GM12878 (cell line): ENCODE data around the gene SLC38A5. TPM values are rescaled to one million over a fixed set of nuclear protein-coding genes. Genes with fewer than 3 reads are reported as not detected.

Experiments
- ATAC-seq: fragments of 200-7000 bp; cut with Tn5 transposase; 3 replicates; pipeline ENCODE4 v1.9.1; 2020; ENCODE audit warnings: mild to moderate bottlenecking, moderate library complexity
- BruUV-seq: library from RNA; stranded (reverse); fragments of 400-500 nt; replicated peaks from 2 replicates; lab custom pipeline; 2021; lab: Mats Ljungman, UMichigan
- CTCF ChIA-PET: fragments of 300-600 bp; sonication (Branson Sonifier 250); formaldehyde crosslinking; extraction: SDS; loops from one replicate; lab custom pipeline; 2021; ENCODE audit warnings: inconsistent platforms; lab: Yijun Ruan, JAX
- POLR2A ChIA-PET: fragments of 350-600 bp; formaldehyde crosslinking; extraction: SDS; loops from one replicate; lab custom pipeline; 2021; ENCODE audit warnings: inconsistent platforms; lab: Charles Lee
- RAD21 ChIA-PET: fragments of 300-600 bp; sonication (Branson Sonifier 250); formaldehyde crosslinking; loops from one replicate; lab custom pipeline; 2023; ENCODE audit warnings: antibody characterized with exemption; ENCODE audit not compliant: unreplicated experiment; lab: Charles Lee
- SMC1A ChIA-PET: fragments of 300-600 bp; sonication (Branson Sonifier 250); formaldehyde crosslinking; loops from one replicate; lab custom pipeline; 2023; ENCODE audit not compliant: unreplicated experiment, uncharacterized antibody; lab: Charles Lee
- DNase-seq: peaks from one replicate; pipeline ENCODE4 v3.0.0-alpha.2; 2011; ENCODE audit warnings: low read depth, low spot score
- FAIRE-seq: peaks from 3 replicates; lab custom pipeline; 2011; peaks lifted over from hg19 to GRCh38; lab: Jason Lieb, UNC
- H2AFZ ChIP-seq: 2 replicates; pipeline ENCODE4 v1.6.0; 2011; ENCODE audit warnings: low read depth, low read length, control low read depth; ENCODE audit not compliant: control insufficient read depth
- H3K27ac ChIP-seq: 2 replicates; pipeline ENCODE4 v1.5.1; 2011; ENCODE audit warnings: control low read depth; ENCODE audit not compliant: control insufficient read depth, insufficient read depth
- H3K27me3 ChIP-seq, 2 experiments: replicated peaks in 1 of 2; 2 replicates each; pipeline versions ENCODE4 v1.6.0 to v1.6.1; 2011; ENCODE audit warnings: low read length in 1 of 2; ENCODE audit not compliant: control insufficient read depth in 2 of 2, insufficient read depth in 2 of 2
- H3K36me3 ChIP-seq, 2 experiments: 2 replicates each; pipeline ENCODE4 v1.5.1; 2011; ENCODE audit warnings: low read length in 1 of 2; ENCODE audit not compliant: control insufficient read depth in 2 of 2, insufficient read depth in 2 of 2
- H3K4me1 ChIP-seq: 2 replicates; pipeline ENCODE4 v1.6.1; 2011; ENCODE audit warnings: mild to moderate bottlenecking, low read length, moderate library complexity, mixed read lengths; ENCODE audit not compliant: control insufficient read depth, insufficient read depth
- H3K4me2 ChIP-seq: 2 replicates; pipeline ENCODE4 v1.6.0; 2011; ENCODE audit warnings: control low read depth; ENCODE audit not compliant: control insufficient read depth, insufficient read depth
- H3K4me3 ChIP-seq: fragments of 200-600 bp; sonication (generic); 2 replicates; pipeline ENCODE4 v1.5.1; 2016
- H3K79me2 ChIP-seq: 2 replicates; pipeline ENCODE4 v1.6.0; 2011; ENCODE audit warnings: low read length; ENCODE audit not compliant: control insufficient read depth, insufficient read depth
- H3K9ac ChIP-seq: 2 replicates; pipeline ENCODE4 v1.8.0; 2011; ENCODE audit warnings: low read length, control low read depth, mixed read lengths; ENCODE audit not compliant: control insufficient read depth, insufficient read depth
- H3K9me3 ChIP-seq: replicated peaks from 3 replicates; pipeline ENCODE4 v1.5.1; 2011; ENCODE audit warnings: mild to moderate bottlenecking, low read length; ENCODE audit not compliant: control insufficient read depth, insufficient read depth
- H4K20me1 ChIP-seq: 2 replicates; pipeline ENCODE4 v1.6.0; 2011; ENCODE audit not compliant: control insufficient read depth, insufficient read depth
- BHLHE40 ChIP-seq, 2 experiments: fragments of 450-650 bp in 1 of 2; IDR thresholded peaks; 2 replicates each; pipeline ENCODE4 v1.6.1; 2011 to 2017; ENCODE audit warnings: low read depth in 2 of 2, borderline replicate concordance in 1 of 2, improper control_type of control experiment in 1 of 2, low read length in 1 of 2, mild to moderate bottlenecking in 1 of 2
- EED ChIP-seq: sonication (generic); IDR thresholded peaks from 2 replicates; pipeline ENCODE4 v1.6.1; 2016; ENCODE audit warnings: antibody characterized with exemption, low read depth
- GABPA ChIP-seq: IDR thresholded peaks from 2 replicates; pipeline ENCODE4 v1.6.1; 2014; ENCODE audit warnings: antibody characterized with exemption, low read depth, mild to moderate bottlenecking, inconsistent platforms
- IRF4 ChIP-seq: IDR thresholded peaks from 2 replicates; pipeline ENCODE4 v1.6.1; 2011; ENCODE audit warnings: low read depth, low read length
- IRF5 ChIP-seq: fragments of 450-650 bp; IDR thresholded peaks from 2 replicates; pipeline ENCODE4 v1.6.1; 2017; ENCODE audit warnings: borderline replicate concordance
- MTA2 ChIP-seq: fragments of 450-650 bp; IDR thresholded peaks from 2 replicates; pipeline ENCODE4 v1.6.1; 2016; ENCODE audit warnings: low read depth, mild to moderate bottlenecking, moderate library complexity
- NR2F1 ChIP-seq: fragments of 450-650 bp; conservative IDR thresholded peaks from 2 replicates; pipeline ENCODE4 v1.6.1; 2017; ENCODE audit warnings: mild to moderate bottlenecking
- SKIL ChIP-seq: fragments of 450-650 bp; IDR thresholded peaks from 2 replicates; pipeline ENCODE4 v1.6.1; 2017; ENCODE audit warnings: mild to moderate bottlenecking, low read depth, inconsistent platforms; ENCODE audit not compliant: poor library complexity, severe bottlenecking
- ZBTB33 ChIP-seq: fragments of 450-650 bp; IDR thresholded peaks from 2 replicates; pipeline ENCODE4 v1.6.1; 2017; ENCODE audit warnings: mild to moderate bottlenecking
- ZNF622 ChIP-seq: fragments of 450-650 bp; IDR thresholded peaks from 2 replicates; pipeline ENCODE4 v1.6.1; 2017; ENCODE audit warnings: mild to moderate bottlenecking, inconsistent platforms
- WGBS: methylation state at CpG from one replicate; pipeline ENCODE4 v1.1.6; 2016; ENCODE audit warnings: low lambda C conversion rate; ENCODE audit not compliant: insufficient replicate concordance, insufficient coverage; ENCODE audit errors: missing lambda C conversion rate; 5-methylcytosine and 5-hydroxymethylcytosine counted together
- in situ Hi-C: fragments of 300-500 bp; cut with MboI; formaldehyde crosslinking; loops from 9 replicates; pipeline ENCODE4 v1.14.3; 2018; ENCODE audit warnings: mixed read lengths
- intact Hi-C: fragments of 100-400 bp; cut with micrococcal nuclease; formaldehyde crosslinking; loops from one replicate; pipeline ENCODE4 v1.14.2; 2022; ENCODE audit not compliant: unreplicated experiment
- polyA plus RNA-seq, 11 experiments: library from polyadenylated mRNA; depleted of rRNA in 4 of 11; unstranded in 6 of 11; stranded (reverse) in 5 of 11; fragments of >200 nt; fragmentation: Nextera tagmentation in 4 of 11; fragmentation: Illumina TruSeq in 1 of 11; extraction: Ambion mirVana in 4 of 11; extraction: Trizol in 1 of 11; gene quantifications; 1 replicate in 1 of 11; 2 replicates in 10 of 11; pipeline versions ENCODE4 v1.2.1 to v1.2.3, GENCODE V29; 2011 to 2016; ENCODE audit warnings: inconsistent platforms in 2 of 11, missing spikeins in 2 of 11, low read depth in 1 of 11
- total RNA-seq, 4 experiments: library from RNA; depleted of rRNA in 3 of 4; stranded (reverse); fragments of >200 nt in 3 of 4; fragmentation: Illumina TruSeq in 1 of 4; extraction: Trizol in 1 of 4; gene quantifications; 2 replicates each; pipeline versions ENCODE4 v1.2.1 to v1.2.3, GENCODE V29; 2013 to 2021

SLC38A5 gene
- total and polyA plus RNA-seq, 10 of the 15 experiments (the other 5 are each of a cell fraction or from before 2014, with no cell fraction given): 4.2 to 108 (median 70.6) TPM

GRCh38 chrX:48514868-48515460 is 44.9 kb upstream of the SLC38A5 start:
- Histone ChIP-seq H3K27ac (no peak overlapping the region), H3K27me3 (no peaks in the 10 kb centered on the region), H2AFZ (no peak overlapping the region), H3K36me3 (no peaks in the 10 kb centered on the region), H3K4me2 (no peak overlapping the region), H3K9ac (no peak overlapping the region), H3K9me3 (no peaks in the 10 kb centered on the region), H4K20me1 (no peaks in the 10 kb centered on the region), H3K4me3 (no peak overlapping the region), H3K4me1 (no peaks in the 10 kb centered on the region), H3K79me2 (no peaks in the 10 kb centered on the region)
- RAD21 ChIA-PET: no interaction called here
- DNase-seq: no peak
- in situ Hi-C loops: no loop called here
- BruUV-seq: no TSS peak
- no peak for TF ChIP-seq NR2F1
- no peak for TF ChIP-seq ZBTB33
- TF ChIP-seq BHLHE40 (IDR thresholded peaks at IDR 0.05; ENCODE audit: borderline replicate concordance in 1 of 2, low read depth in 2 of 2, low read length in 1 of 2): no peak
- TF ChIP-seq ZNF622: no peak
- TF ChIP-seq EED: no peak
- no peak for TF ChIP-seq IRF4
- TF ChIP-seq GABPA: no peak
- no peak for TF ChIP-seq SKIL
- TF ChIP-seq IRF5: no peak
- no peak for TF ChIP-seq MTA2
- SMC1A ChIA-PET: no interaction called here
- POLR2A ChIA-PET: interaction anchor here (0.6 kb wide), 1 partner anchor 161 kb away, joined by 4 read pairs; no protein-coding TSS in a partner anchor
- 65% methylated on average over 9 of the region's 9 CpGs for WGBS
- intact Hi-C loops: no loop called here
- no peak for ATAC-seq
- CTCF ChIA-PET: interaction anchor here (0.7 kb wide), 1 partner anchor 777 kb away, joined by 3 read pairs; no protein-coding TSS in a partner anchor
- FAIRE-seq: no peak
